Left lobe of liver (tissue), 2 donors: ENCODE data around the gene GADD45GIP1. TPM values are rescaled to one million over a fixed set of nuclear protein-coding genes. Genes with fewer than 3 reads are reported as not detected.
"Not testable (repeated sequence)": the region's sequence is repeated elsewhere in the genome, so short reads cannot be mapped to it uniquely, and the experiment has no call there.

Experiments used
- ATAC-seq: fragments of 200-7000 bp; cut with Tn5 transposase; one replicate; pipeline ENCODE4 v1.9.1; 2020; ENCODE audit warnings: mild to moderate bottlenecking, moderate library complexity
- DNase-seq: peaks from one replicate; pipeline ENCODE4 v3.0.0-alpha.2; 2020; ENCODE audit warnings: low spot score
- total RNA-seq: library from RNA; stranded (reverse); gene quantifications from one replicate; pipeline ENCODE4 v1.2.1, GENCODE V29; 2021
- donor health status: DM: no; HTN: no; CAD: no; lungs with moderate emphysema.
- donor health status: DM: no; HTN: yes; CAD: no.

The GADD45GIP1 gene
- total RNA-seq, 1 donor from 2014 or later, result 12.0 TPM

DNA sequence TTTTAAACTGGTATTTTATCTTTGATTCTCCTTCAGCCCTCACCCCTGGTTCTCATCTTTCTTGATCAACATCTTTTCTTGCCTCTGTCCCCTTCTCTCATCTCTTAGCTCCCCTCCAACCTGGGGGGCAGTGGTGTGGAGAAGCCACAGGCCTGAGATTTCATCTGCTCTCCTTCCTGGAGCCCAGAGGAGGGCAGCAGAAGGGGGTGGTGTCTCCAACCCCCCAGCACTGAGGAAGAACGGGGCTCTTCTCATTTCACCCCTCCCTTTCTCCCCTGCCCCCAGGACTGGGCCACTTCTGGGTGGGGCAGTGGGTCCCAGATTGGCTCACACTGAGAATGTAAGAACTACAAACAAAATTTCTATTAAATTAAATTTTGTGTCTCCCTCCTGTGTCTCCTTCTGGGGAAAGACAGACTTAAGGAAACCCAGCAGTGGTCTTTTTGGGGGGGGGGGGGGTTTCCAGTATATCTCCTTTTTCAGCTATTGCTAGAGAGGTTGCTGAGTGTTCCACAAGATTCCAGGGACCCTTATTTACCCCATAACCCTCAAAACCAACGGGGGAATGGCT lies 12.8 kb downstream of the GADD45GIP1 start:
- no peak for ATAC-seq
- no peak for DNase-seq

DNA sequence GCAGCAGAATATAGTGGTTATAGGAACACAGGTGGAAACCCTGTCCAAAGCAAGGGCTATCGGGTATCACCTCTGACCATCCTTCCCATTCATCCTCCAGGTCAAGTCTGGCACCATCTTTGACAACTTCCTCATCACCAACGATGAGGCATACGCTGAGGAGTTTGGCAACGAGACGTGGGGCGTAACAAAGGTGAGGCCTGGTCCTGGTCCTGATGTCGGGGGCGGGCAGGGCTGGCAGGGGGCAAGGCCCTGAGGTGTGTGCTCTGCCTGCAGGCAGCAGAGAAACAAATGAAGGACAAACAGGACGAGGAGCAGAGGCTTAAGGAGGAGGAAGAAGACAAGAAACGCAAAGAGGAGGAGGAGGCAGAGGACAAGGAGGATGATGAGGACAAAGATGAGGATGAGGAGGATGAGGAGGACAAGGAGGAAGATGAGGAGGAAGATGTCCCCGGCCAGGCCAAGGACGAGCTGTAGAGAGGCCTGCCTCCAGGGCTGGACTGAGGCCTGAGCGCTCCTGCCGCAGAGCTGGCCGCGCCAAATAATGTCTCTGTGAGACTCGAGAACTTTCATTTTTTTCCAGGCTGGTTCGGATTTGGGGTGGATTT lies 13.5 kb downstream of the GADD45GIP1 start:
- DNase-seq, result no peak
- ATAC-seq, result no peak

DNA sequence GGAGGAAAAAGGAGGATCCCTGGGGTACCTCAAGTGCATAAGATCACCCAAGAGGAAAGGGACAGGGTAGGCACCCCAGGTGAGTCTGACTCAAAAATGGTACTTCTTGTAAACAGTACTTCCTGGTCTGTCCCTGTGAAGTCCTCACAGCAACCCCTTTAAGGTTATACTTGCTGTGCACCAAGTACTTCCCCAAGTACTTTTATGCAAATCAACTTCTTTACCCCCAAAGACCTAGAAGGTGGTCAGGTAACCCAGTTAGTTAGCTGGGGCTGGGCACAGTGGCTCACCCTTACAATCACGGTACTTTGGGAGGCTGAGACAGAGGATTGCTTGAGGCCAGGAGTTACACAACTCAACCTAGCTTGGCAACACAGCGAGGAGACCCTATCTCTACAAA lies 16.1 kb downstream of the GADD45GIP1 start:
- ATAC-seq (no peak), DNase-seq (no peak)

DNA sequence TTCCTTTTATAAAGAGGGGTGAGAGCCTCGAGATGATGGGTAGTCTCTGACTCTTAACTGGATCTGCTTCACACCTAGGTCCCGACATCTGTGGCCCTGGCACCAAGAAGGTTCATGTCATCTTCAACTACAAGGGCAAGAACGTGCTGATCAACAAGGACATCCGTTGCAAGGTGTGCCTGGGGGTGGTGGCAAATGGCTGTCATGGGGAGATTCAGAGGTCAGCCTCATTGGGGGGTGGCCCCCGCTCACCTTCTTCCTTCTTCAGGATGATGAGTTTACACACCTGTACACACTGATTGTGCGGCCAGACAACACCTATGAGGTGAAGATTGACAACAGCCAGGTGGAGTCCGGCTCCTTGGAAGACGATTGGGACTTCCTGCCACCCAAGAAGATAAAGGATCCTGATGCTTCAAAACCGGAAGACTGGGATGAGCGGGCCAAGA lies 17.0 kb downstream of the GADD45GIP1 start:
- ATAC-seq, result no peak
- DNase-seq, result no peak

DNA sequence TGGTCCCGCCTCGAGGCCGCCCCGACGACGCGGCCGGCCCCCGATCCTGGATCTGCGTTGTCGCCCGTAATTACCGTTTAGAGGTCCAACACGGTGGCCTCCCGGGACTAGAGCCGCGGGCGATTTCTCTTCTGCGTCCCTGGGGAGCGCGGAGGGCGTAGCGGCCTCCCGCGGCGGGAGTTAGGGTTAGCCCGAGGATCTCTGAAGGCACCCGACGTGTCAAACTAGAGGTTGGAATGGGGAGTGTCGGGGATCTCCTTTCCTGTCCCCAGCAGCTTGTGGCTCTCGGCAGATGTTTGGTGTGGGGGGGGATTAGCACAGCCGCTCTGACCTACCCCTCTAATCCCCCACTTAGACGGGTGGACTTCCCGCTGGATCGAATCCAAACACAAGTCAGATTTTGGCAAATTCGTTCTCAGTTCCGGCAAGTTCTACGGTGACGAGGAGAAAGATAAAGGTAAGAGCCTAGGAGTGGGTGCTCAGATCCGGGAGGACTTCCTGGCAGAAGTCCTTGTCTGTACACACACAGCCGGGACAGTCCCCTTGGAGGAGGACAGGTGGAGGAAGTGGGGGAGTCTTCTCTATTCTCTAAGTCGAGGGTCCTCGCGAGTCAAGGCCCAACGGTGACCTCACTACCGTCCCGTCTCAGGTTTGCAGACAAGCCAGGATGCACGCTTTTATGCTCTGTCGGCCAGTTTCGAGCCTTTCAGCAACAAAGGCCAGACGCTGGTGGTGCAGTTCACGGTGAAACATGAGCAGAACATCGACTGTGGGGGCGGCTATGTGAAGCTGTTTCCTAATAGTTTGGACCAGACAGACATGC lies 18.0 kb downstream of the GADD45GIP1 start:
- peak; percentile 64 for DNase-seq
- ATAC-seq, result peak; percentile 8

DNA sequence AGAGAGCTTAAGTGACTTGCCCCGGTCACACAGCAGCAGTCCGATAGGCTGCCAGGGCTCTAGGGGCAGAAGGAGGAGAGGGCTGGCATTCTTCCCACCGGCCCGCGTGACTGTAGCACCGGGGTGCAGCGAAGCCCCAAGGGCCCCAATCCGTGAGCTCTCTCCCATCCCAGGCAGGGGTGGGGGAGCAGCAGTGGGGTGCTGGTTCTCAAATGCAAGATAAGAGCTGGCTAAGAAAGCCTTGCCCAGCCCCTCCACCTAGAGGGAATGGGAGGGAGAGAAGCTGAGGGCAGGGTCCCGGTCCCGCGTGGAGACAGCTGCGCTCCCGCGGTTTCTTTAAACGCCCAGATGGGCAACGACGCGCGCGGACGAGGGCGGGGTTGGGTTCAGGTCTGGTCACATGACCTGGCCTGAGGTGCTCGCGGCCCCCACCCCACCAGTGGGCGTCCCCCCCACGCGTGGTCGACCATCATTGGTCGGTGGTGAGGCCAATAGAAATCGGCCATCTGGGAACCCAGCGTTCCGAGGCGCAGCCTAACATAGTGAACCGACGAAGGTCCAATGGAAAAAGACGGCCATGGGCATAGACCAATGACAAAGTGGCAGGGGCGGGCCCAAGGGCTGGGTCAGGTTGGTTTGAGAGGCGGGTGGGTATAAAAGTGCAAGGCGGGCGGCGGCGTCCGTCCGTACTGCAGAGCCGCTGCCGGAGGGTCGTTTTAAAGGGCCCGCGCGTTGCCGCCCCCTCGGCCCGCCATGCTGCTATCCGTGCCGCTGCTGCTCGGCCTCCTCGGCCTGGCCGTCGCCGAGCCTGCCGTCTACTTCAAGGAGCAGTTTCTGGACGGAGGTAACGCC lies 18.9 kb downstream of the GADD45GIP1 start, which contains the start of gene CALR:
CALR (plus strand) TSS at position 683 of the 852 bp plus-strand sequence; CDS start at position 754, 71 bp downstream.
- peak; percentile 80 for ATAC-seq
- DNase-seq, result peak; percentile 100

DNA sequence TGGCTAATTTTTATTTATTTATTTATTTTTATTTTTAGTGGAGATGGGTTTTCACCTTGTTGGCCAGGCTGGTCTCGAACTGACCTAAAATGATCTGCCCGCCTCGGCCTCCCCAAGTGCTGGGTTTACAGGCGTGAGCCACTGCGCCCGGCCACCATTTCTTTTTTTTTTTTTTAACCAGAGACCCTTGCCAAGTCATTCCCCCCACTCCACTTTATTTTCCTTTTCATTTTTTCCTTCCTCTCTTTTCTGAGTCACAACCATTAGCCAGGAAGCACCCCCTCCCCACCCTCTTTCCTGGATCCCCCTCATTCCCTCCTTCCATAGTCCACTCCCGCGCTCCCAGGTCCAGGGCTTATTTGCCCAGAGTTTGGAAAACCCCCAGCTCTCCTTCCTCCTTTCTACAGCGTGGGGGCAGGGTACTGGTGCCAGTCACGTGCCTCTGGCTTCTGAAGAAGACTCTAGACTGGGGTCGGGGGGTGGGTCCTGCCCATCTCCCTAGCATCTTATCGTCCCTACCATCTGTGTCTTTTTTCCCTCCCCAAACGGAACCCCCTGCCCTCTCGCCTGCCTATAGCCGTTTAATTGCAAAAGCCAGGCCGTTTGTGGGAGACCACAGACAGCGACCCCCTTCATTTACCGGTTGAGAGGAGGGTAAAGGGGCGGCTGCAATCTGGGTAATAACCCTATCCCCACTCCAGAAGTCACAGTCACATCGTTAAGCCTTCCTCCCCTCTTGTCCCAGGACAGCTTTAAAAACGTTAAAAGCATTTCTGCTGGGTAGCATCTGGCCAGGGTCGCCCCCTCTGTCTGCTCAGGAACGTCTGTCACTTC lies 19.7 kb downstream of the GADD45GIP1 start:
- ATAC-seq (no peak), DNase-seq (no peak)

DNA sequence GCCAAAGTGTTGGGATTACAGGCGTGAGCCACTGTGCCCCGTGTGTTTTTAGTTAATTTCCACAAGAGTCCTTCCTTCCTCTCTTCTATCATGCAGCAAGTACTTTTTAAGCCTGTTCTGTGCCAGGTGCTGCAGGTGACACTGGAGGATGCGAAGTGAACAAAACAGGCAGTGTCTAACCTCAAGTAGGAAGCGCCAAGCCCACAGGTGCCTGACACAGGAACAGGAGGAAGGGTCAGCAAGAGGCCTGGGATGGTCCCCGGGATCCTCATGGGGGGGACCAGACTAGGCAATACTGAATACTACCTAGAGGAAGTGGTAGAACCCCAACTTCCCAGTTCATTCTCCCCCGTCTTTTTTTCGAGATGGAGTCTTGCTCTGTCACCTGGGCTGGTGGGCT lies 20.4 kb downstream of the GADD45GIP1 start:
- DNase-seq (no peak), ATAC-seq (no peak)

DNA sequence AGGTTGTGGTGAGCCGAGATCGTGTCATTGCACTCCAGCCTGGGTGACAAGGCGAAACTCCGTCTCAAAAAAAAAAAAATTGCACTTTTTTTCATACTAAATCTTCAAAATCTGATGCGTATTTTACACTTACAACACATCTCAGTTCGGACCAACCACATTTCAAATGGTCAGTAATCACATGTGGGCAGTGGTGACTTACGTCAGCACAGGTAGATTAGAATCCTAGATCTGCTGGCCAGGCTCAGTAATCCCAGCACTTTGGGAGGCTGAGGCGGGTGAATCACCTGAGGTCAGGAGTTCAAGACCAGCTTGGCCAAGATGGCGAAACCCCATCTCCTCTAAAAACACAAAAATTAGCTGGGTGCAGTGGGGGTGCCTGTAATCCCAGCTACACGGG lies 22.0 kb downstream of the GADD45GIP1 start:
- ATAC-seq (no peak), DNase-seq (no peak)

DNA sequence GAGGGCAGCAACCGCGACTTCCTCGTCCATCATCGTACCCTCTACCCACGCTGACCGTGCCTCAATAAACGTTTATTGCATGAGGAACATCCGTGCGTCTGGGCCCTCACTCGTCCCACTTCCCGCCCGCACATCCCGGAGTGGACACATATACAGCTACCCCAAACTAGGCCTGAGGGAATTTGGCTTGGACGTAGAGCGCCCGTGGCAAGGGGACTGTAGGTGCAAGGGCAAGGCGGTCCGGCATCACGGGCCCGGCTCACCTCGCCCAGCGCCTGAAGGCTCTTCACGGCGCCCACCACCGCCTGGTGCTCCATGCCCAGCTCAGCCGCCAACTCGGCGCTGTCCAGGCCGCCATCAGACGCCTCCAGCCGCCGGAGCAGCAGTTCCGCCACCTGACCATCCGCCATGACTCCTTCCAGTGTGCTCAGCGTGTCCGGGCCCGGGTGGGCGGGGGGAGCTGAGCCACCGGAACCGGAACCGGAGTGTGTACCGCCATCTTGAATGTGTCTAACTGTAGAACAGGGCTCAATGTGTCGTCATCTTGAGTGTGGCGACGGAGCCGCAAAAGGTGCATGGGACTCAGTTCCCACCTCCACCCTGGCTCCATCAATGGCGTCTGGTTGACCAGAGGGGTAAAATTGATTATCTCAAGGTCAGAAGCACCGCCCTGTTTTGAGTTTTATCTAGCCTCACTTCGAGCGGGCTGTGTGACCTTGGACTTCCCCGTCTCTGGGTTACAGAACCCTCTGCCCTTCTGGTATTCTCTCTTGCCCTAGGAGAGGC lies 23.5 kb downstream of the GADD45GIP1 start, which contains the start of gene FARSA:
FARSA (minus strand) TSS at position 425 of the 786 bp plus-strand sequence; CDS start at position 410, 15 bp downstream.
- DNase-seq, result peak; percentile 92

DNA sequence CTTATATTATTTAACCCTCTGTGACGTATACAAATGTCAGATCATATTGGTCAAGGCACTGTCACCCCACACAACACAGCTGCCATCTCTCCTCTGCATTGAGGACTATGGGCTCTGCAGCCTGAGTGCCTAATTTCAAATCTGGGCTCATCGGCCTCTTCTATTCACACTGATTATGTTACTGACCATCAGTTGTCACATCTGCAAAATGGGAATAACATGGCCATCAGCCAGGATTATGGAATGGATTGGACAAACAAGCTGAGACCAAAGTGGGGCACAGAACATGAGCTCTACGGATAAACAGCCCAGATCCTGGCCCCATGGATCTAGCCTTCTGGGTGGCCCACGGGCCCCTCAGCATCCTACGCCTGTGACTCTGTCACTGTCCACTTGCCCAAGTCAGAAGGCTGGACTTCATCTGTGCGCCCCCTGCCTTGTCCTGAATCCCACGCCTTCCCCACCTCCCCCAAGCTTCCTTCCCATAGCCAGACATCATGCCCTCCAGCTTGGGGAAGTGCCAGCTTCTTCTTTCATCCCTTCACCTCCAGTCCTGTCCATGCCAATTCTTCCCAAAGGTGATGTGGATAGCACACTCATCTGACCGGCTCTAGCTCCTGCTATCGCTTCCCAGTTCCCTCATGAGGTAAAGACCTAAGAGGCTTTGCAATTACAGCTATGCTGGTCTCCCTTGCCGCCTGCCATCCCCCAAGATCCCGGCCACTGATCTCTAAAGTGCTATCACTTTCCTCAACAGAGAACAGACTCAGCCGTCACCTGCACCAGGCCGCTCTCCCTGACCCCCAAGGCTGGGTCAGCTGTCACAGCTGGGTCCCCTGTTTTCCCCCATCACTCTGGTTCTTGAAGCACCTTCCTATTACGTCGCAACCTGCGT lies 24.4 kb downstream of the GADD45GIP1 start:
- peak; percentile 6 for ATAC-seq
- no peak for DNase-seq

More for the DNA sequence above, 23.5 kb downstream of the GADD45GIP1 start, which contains the start of gene FARSA:
- peak; percentile 81 for ATAC-seq

DNA sequence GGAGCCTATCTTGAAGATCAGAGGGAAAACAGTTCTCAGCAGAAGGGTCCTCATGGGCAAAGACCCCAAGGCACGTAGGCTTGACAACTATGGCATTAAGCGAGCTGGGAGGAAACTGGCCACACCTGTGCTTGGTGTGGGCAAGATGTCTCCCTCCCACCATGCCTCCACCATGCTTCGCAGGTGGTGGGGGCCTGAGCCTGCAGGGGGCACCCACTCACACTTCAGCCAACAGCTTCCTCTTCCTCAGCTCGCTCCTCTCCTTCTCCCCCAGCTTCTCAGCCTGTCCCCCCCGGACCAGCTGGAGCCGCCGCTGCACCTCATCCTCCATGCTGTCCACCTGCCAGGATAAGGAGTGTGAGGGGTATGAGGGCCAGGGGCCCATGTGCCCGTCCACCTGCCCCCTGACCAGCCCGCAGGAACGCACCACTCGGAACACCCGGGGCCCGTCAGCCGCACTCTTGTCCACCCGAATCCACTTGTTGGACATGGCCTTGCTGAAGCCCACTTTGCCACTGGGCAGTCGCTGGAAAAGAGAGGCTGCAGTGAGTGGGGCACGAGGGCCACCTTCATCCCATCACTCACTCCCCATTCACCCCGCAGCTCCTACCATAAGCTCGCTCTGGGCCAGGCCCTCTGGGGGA lies 26.9 kb downstream of the GADD45GIP1 start:
- ATAC-seq, result no peak
- no peak for DNase-seq

DNA sequence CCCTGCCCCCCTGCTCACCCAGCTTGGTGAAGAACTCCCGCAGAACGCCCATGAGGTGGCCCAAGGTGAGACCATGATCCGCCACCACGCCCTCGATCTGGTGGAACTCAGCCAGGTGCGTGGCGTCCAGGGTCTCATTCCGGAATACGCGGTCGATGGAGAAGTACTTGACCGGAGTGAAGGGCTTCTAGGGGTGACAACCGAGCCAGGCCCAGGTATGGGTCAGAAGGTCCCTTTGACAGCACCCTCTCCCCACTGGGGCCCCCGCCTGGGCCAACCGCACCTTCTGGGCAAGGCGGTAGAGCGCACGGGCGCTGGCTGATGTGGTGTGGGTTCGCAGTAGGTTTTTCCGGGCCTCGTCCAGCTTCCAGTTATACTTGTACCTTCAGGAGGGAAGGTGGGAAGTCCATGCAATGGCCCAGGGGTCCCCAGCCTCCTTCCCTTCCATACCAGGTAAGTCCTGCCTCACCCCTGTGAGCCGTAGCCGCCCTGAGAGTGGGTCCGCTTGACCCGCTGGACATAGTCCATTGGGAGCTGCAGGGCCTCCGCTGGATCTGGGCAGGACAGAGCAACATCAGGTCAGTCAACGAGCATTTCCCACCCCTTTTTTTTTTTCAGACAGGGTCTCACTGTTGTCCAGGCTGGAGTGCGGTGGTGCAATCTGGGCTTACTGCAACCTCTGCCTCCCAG lies 32.3 kb downstream of the GADD45GIP1 start:
- ATAC-seq (no peak), DNase-seq (no peak)

DNA sequence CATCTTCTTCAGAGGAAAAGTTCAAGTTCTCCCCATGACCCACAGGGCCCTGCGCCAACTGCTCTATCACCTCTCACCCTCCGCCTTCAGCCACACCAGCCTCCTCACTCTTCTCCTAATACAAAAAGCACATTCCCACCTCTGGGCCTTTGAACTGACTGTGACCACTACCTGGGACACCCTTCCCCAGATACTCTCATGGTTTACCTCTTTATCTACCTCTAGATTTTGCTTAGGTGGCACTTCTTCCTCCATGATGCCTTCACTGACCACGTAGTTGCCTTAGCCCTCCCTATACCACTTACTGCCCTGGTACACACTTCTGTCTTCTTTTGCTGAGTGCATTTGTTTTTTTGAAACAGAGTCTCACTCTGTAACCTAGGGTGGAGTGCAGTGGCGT lies 34.1 kb downstream of the GADD45GIP1 start:
- DNase-seq (no peak), ATAC-seq (no peak)

DNA sequence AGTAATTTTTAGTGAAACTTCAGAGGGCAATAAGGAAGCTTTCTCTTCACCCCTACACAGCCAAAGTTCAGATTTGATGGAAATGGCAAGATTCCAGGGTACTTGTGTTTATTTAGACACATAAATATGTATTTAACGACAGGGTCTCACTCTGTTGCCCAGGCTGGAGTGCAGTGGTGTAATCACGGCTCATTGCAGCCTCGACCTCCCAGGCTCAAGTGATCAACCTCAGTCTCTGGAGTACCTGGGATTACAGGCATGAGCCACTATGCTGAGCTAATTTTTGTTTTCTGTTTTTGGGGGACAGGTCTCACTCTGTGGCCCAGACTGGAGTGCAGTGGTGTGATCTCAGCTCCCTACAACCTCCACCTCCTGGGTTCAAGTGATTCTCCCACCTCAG lies 36.0 kb downstream of the GADD45GIP1 start:
- ATAC-seq, result no peak
- DNase-seq, result no peak

DNA sequence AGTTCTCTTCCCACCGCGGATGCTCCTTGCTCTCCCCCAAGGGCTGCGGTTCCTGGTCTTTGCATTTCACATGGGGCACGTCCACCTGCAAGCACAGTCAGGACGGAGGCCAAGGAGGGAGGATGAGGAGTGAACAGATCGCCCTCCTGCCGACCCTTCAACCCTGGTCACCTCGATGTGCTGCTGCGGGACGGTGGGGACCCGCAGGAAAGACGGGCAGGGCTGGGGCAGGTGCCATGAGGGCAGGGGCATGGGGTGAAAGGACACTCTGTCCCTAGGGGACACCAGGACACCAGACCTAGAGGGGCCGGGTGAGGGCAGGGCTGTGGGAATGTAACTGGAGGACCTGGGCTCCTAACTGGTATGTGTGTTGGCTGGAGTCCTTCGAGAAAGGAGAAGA lies 38.8 kb downstream of the GADD45GIP1 start:
- ATAC-seq (no peak), DNase-seq (no peak)

DNA sequence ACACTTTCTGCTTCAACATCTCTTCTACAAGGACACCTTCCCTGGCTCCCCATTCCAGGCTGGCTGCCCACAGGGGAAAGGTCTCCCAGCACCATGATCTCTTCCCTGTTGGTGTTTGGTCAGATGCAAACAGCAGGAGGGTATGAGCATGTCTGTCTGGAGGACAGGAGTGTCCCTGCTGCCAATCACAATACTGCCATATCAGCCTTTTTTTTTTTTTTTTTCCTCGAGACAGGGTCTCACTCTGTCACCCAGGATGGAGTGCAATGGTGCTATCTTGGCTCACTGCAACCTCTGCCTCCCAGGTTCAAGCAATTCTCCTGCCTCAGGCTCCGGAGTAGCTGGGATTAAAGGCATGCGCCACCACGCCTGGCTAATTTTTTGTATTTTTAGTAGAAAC lies 41.2 kb downstream of the GADD45GIP1 start:
- not testable (repeated sequence) for DNase-seq, ATAC-seq
